SIG-M5 treated with dmso at 0.1 percent for 504 hours (cell line): ENCODE data around the gene SLC39A7.
"Not testable (repeated sequence)": the region's sequence is repeated elsewhere in the genome, so short reads cannot be mapped to it uniquely, and the experiment has no call there.

Experiments used
- DNase-seq: peaks from one replicate; lab custom pipeline; 2025; ENCODE audit not compliant: unreplicated experiment; lab: John Stamatoyannopoulos, UW

Gene SLC39A7

GRCh38 chr6:33226503-33227120 lies 25.9 kb downstream of the SLC39A7 start:
- not testable (repeated sequence) for DNase-seq

- no peak for DNase-seq
Measured at GRCh38 chr6:33235221-33235634, 34.6 kb downstream of the SLC39A7 start.

GRCh38 chr6:33236328-33236727 lies 35.7 kb downstream of the SLC39A7 start:
- no peak for DNase-seq

GRCh38 chr6:33236852-33237251 lies 36.2 kb downstream of the SLC39A7 start:
- DNase-seq: no peak

GRCh38 chr6:33237741-33238140 lies 37.1 kb downstream of the SLC39A7 start:
- DNase-seq: no peak

GRCh38 chr6:33241968-33242367 lies 41.3 kb downstream of the SLC39A7 start:
- no peak for DNase-seq

- DNase-seq: no peak
Measured at GRCh38 chr6:33243476-33243875, 42.8 kb downstream of the SLC39A7 start.

GRCh38 chr6:33247977-33248642 lies 47.4 kb downstream of the SLC39A7 start:
- DNase-seq: peak; percentile 80

GRCh38 chr6:33248643-33248931 lies 47.9 kb downstream of the SLC39A7 start:
- peak; percentile 69 for DNase-seq

- DNase-seq: peak; percentile 99
Measured at GRCh38 chr6:33248932-33249731, 48.5 kb downstream of the SLC39A7 start.

- DNase-seq: no peak
Measured at GRCh38 chr6:33249732-33250630, 49.3 kb downstream of the SLC39A7 start.

GRCh38 chr6:33250731-33251130 lies 50.1 kb downstream of the SLC39A7 start:
- no peak for DNase-seq

GRCh38 chr6:33251395-33252012 lies 50.8 kb downstream of the SLC39A7 start:
- DNase-seq: no peak

GRCh38 chr6:33252759-33253158 lies 52.1 kb downstream of the SLC39A7 start:
- DNase-seq: no peak
